HuH-7 (cell line): ENCODE measurements around the gene MYOCOS.
"Not testable (repeated sequence)": the region's sequence is repeated elsewhere in the genome, so short reads cannot be mapped to it uniquely, and the experiment has no call there.

ENCODE experiments used
- DNase-seq: peaks from one replicate; pipeline ENCODE4 v3.0.0; 2011; ENCODE audit warnings: low spot score

MYOCOS gene

GRCh38 chr1:171625225-171625624, 3.2 kb downstream of the MYOCOS start:
- DNase-seq, result no peak

DNA sequence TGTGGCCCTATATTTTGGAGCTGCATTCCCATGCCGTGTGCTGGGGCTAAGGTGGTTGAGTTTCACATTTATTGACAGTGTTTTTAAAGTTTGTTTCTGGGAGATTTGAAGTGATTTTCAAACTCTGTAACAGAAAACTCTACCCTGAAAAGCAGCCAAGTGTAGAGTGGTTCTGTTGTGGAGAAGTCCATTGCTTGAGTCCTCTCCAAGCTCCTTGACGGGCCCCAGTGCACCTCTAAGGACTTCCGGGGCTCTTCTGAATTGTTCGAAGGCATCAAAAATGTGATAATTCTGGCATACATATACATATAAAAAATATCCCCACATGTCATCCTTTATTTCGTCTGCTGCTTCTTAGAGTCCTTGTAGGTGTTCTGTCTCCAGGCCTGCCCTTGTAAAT, 5.0 kb downstream of the MYOCOS start:
- DNase-seq, result no peak

- DNase-seq, result no peak
Observed at GRCh38 chr1:171628225-171628624, 6.2 kb downstream of the MYOCOS start.

DNA sequence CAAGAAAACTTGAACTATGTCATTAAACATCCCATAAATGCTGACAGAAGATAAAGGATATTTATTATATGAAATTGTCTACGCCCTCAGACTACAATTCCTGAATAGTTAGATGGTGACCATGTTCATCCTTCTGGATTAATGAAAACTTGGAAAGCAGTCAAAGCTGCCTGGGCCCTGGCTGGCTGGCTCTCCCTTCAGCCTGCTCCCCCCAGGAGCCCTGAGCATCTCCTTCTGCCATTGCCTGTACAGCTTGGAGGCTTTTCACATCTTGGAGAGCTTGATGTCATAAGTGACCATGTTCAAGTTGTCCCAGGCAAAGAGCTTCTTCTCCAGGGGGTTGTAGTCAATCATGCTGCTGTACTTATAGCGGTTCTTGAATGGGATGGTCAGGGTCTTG, 13.6 kb downstream of the MYOCOS start:
- DNase-seq, result no peak

- DNase-seq, result no peak
Observed at GRCh38 chr1:171636141-171636540, 14.1 kb downstream of the MYOCOS start.

GRCh38 chr1:171637928-171638576, 16.0 kb downstream of the MYOCOS start:
- no peak for DNase-seq

- no peak for DNase-seq
Observed at GRCh38 chr1:171640225-171640624, 18.2 kb downstream of the MYOCOS start.

GRCh38 chr1:171641076-171641864, 19.2 kb downstream of the MYOCOS start:
- no peak for DNase-seq

- DNase-seq, result no peak
Observed at GRCh38 chr1:171642197-171642596, 20.2 kb downstream of the MYOCOS start.

DNA sequence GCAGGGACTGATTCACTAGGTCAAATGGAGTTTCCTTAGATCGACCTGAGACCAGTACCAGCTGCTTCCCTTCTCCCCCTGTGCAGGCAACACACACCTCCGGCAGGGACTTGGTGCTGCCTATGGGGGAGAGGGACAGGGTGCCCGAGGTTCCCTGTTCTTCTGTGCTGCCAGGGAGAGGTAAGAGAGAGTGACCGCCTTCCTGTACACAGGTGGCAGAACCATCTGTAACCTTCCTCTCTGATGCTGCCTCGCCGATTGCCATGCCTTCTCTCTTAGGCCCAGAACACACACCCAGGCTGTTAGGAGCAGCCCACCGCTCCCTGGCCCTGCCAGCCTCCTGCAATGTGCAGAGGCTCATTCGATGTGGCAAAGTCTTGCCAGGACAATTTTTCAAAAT, 21.1 kb downstream of the MYOCOS start:
- no peak for DNase-seq

DNA sequence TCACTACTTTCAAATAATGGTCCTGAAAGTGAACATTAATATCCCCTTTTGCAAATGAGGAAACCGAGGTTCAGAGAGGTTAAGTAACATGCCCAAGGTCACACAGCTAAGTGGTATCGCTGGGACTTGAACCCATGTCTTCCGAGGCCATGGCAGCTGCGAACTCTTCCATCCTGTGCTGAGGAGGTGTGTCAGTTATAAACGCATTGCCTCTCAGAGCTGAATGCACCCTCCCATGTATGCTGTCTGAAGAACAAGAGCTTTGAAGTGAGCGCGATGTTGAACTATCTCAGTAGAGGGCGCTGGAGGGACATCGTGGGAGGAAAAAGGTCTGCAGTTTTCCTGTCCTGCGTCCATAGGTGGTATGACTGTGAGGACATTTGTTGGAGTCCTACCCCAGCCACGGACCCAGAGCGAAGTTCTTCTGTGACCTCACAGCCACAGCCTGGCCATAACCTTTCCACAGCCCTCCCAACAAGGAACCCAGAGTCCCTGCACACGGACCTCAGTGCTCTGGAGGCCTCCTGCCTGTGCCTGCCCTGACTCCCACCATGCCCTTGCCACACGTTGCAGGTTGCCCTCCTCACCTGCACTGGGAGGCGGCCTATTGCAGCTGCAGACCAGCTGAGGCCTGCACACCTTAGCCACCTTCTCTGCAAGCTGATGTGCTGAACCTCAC, 22.9 kb downstream of the MYOCOS start:
- peak; percentile 61 for DNase-seq

DNA sequence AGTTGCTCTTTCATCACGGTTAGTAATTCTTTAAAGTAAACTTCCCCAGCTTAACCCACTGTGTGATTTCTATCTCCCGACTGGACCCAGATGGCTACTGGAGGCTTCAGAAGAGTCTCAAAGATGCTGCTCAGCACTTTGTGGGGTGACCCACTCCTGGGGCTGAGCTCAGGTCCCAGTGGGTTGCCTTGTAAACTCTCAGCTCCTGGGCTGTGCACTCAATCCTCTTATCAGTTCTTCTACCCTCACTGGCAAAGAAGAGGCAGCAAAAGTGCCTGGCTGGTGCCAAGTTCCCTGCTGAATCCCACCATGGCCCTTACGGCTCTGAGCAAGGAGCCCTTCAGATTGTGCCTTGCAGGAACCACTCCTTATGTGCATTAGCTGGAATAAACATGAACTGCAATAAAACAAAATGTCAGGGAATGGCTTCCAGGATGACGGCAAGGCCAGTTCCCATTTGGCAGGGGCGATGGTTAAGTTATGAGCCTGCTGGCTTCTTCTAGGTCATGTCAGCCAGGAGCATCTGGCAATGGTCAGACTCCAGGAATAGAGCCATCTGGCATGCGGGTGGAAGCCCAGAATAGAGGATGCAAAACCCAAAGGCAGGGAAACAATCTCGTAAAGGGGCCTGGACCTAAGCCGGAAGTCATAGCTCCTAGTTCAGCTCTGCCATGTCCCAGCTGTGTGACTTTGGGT, 23.7 kb downstream of the MYOCOS start:
- DNase-seq, result no peak

DNA sequence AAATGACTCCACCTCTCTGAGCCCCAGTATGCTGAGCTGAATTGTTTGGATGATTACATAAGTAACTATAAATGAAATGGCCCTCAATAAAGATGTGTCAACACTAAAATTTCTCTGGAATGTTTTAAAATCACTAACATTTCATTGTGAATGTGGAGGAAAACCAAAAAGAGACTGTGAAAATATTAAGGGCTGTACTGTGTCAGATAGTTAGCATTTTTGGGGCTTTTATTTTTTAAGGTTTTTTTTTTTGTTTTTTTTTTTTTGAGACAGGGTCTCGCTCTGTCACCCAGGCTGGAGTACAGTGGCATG, 24.2 kb downstream of the MYOCOS start:
- DNase-seq, result no peak

- no peak for DNase-seq
Observed at GRCh38 chr1:171652234-171652822, 30.3 kb downstream of the MYOCOS start, which contains the start of gene MYOC. Gene MYOC (minus strand): TSS chr1:171652688. CDS start chr1:171652611, 77 bp downstream.

GRCh38 chr1:171653796-171654195, 31.8 kb downstream of the MYOCOS start:
- no peak for DNase-seq

- DNase-seq, result no peak
Observed at GRCh38 chr1:171654201-171654941, 32.3 kb downstream of the MYOCOS start.

GRCh38 chr1:171654942-171655745, 33.1 kb downstream of the MYOCOS start:
- DNase-seq, result no peak

DNA sequence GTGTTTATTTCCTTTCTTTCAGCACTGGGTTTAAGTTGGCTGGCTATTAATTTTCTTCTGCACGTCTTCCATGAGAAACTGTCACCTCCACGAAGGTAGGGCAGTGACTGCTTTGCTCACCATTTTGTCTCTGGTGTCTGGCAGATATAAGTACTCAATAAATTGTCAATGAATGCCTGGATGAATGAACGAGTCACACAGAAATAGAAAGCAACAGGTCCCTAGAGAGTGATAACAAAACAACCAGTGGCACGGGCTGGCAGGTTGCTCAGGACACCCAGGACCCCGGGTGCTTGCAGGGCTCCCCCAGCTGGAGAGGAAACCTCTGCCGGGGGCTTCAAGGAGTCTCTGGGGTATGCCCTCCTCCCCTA, 33.7 kb downstream of the MYOCOS start:
- DNase-seq, result no peak

- not testable (repeated sequence) for DNase-seq
Observed at GRCh38 chr1:171656206-171656605, 34.2 kb downstream of the MYOCOS start.

DNA sequence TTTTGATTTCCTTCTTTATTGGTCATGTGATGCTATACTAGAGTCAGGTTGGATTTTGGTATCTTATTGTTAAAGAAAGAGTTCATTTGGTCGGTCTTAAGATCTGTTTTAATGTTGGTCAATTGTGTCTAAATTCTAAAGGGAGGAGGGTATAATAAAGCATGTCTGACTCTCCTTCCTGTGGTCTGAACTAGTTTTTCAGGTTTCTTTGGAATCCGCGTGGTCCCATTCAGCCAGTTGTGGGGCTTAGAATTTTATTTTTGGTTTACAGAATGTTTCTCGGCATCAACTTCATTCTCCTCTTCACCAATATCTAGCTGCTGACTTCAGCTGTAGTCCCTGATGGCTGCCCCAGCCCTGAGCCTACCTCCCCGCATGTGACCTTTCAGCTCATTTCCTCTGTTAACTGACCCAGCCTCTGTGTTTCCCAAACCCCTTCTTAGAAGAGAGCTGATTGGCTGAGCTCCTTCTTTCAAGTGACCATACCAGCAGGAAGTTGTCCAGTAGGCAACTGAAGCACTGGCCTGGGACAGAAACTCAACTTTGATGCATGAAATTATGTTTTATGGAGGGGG, 39.1 kb downstream of the MYOCOS start:
- DNase-seq, result no peak
